IPS-15b (cell line): ENCODE measurements around the gene LAPTM5.

ENCODE experiments used
- H3K27me3 ChIP-seq: one replicate; pipeline ENCODE4 v1.6.1; 2013; ENCODE audit warnings: low read length; ENCODE audit not compliant: control insufficient read depth, insufficient read depth
- H3K36me3 ChIP-seq: one replicate; pipeline ENCODE4 v1.6.1; 2013; ENCODE audit warnings: low read length; ENCODE audit not compliant: control insufficient read depth, insufficient read depth
- H3K4me1 ChIP-seq: one replicate; pipeline ENCODE4 v1.6.1; 2013; ENCODE audit warnings: mild to moderate bottlenecking, low read length; ENCODE audit not compliant: control insufficient read depth, insufficient read depth
- H3K4me3 ChIP-seq: one replicate; pipeline ENCODE4 v1.5.1; 2013; ENCODE audit warnings: low read depth, low read length
- H3K9ac ChIP-seq: one replicate; pipeline ENCODE4 v1.6.1; 2013; ENCODE audit warnings: low read depth, mild to moderate bottlenecking, low read length
- H3K9me3 ChIP-seq: one replicate; pipeline ENCODE4 v1.6.1; 2013; ENCODE audit warnings: mild to moderate bottlenecking, low read length; ENCODE audit not compliant: control insufficient read depth, insufficient read depth

The LAPTM5 gene

DNA sequence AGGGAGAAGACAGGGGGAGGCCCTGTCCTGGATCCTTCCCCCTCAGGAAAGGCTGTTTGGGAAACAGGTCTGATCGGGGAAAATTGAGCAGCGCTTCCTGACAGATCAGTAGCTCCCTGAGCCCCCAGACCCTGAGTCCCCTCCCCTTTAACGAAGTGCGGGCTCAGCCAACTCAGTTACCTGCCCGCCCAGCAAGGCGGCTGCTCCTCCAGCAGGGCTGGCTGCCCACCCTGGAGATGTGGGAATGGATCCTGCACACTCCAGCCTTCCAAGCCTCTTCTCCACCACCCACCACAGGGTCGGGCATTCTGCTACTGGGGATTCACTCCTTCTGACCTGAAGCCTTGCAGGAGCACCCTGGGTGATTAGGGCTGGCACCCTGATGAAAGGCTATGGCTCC, 27.6 kb upstream of the LAPTM5 start:
- Histone ChIP-seq H3K36me3 (no peaks in the 10 kb centered on the region), H3K9me3 (no peaks in the 10 kb centered on the region), H3K27me3 (peaks cover 6% of the 10 kb centered on the region), H3K4me3 (no peak overlapping the region), H3K9ac (no peak overlapping the region), H3K4me1 (peaks cover 4% of the 10 kb centered on the region)

GRCh38 chr1:30783256-30783915, 25.8 kb upstream of the LAPTM5 start:
- Histone ChIP-seq H3K36me3 (no peaks in the 10 kb centered on the region), H3K4me1 (peaks cover 4% of the 10 kb centered on the region), H3K9me3 (no peaks in the 10 kb centered on the region), H3K27me3 (peaks cover 7% of the 10 kb centered on the region), H3K4me3 (no peak overlapping the region), H3K9ac (no peak overlapping the region)

DNA sequence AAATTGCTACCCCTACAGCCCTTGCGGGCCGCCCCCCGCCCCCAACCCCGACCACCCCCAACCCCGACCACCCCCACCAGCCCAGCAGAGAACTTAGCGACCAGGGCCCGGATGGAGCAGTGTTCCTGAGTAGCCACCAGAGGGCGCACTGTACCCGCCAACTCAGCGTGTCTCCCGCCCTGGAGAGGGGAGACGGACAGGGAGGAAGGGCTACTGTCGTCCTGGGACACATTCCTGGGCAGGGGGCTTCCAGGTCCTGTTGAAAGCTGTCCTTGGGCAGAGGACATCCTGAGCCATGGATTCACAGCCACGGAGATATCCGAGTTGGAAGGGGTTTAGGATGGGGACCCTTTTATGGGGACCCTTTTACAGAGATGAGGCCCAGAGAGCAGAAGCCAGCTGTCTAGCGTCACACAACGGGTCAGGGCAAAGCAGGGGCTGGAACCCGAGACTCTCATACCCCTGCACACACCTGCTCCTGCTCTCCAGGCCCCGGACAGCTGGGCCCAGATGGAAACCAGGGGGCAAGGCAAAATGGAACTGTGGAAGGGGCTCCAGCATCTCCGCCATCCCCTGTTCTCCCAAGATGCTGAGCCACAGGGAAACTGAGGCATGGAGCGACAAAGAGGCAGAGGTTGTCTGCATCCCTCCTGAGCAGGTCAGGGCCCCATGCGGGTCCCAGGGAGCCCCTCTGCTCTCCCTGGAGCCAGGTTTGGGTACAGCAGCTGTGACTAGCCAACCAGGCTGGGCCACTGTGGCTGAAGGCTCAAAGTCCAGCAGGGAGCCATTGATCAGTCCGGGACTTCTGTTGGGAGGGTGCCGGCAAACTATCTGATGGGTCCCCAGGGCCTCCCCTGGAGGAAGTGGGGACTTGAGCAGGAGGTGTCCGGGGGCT, 25.0 kb upstream of the LAPTM5 start:
- peak overlapping the region; percentile 19 for H3K4me3 ChIP-seq
- H3K9ac ChIP-seq: no peak overlapping the region

DNA sequence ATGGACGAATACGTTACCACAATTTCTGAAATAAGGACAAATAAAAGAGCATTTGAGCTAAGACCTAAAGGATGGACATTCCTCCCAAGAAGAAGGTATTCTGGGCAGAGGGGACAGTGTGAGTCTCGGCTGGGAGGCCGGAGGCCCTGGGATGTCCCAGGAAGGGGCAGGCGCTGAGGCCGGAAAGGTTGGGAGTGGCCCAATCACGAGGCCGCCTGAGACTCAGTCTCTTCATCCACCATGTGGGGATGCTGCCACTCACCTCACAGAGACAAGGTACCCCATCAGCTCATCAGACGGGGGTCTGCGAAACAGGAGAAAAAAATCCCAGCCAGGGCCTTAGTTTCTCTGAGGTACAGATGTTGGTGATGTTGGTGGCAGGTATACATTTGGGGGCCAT, 24.3 kb upstream of the LAPTM5 start:
- H3K4me3 ChIP-seq: no peak overlapping the region
- no peaks in the 10 kb centered on the region for H3K9me3 ChIP-seq
- peaks cover 4% of the 10 kb centered on the region for H3K4me1 ChIP-seq
- H3K36me3 ChIP-seq: no peaks in the 10 kb centered on the region
- H3K9ac ChIP-seq: no peak overlapping the region
- peaks cover 7% of the 10 kb centered on the region for H3K27me3 ChIP-seq

More for the DNA sequence above, 25.0 kb upstream of the LAPTM5 start:
- H3K27me3 ChIP-seq: peaks cover 7% of the 10 kb centered on the region
- no peaks in the 10 kb centered on the region for H3K9me3 ChIP-seq
- H3K36me3 ChIP-seq: no peaks in the 10 kb centered on the region
- H3K4me1 ChIP-seq: peaks cover 4% of the 10 kb centered on the region

DNA sequence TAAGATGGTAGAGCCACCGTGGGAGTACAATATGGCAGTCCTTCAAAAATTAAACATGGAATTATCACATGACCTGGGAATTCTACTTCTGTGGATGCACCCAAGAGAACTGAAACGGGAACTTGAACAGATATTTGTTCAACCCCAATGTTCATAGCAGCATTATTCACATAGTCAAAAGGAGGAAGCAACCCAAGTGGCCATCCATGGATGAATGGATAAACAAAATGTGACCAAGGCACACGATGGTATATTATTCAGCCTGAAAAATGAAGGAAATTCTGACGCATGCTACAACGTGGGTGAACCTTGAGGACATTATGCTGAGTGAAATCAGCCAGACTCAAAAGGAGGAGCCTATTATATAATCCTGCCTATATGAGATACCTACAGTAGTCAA, 22.8 kb upstream of the LAPTM5 start:
- no peaks in the 10 kb centered on the region for H3K36me3 ChIP-seq
- peaks cover 7% of the 10 kb centered on the region for H3K27me3 ChIP-seq
- no peaks in the 10 kb centered on the region for H3K9me3 ChIP-seq
- H3K4me3 ChIP-seq: no peak overlapping the region
- H3K4me1 ChIP-seq: peaks cover 4% of the 10 kb centered on the region
- H3K9ac ChIP-seq: no peak overlapping the region

GRCh38 chr1:30779294-30780071, 21.9 kb upstream of the LAPTM5 start:
- peaks cover 4% of the 10 kb centered on the region for H3K4me1 ChIP-seq
- no peaks in the 10 kb centered on the region for H3K36me3 ChIP-seq
- no peak overlapping the region for H3K9ac ChIP-seq
- H3K9me3 ChIP-seq: no peaks in the 10 kb centered on the region
- H3K27me3 ChIP-seq: peaks cover 7% of the 10 kb centered on the region
- no peak overlapping the region for H3K4me3 ChIP-seq

- Histone ChIP-seq H3K9me3 (no peaks in the 10 kb centered on the region), H3K9ac (no peak overlapping the region), H3K4me1 (peaks cover 4% of the 10 kb centered on the region), H3K36me3 (no peaks in the 10 kb centered on the region), H3K4me3 (no peak overlapping the region), H3K27me3 (peaks cover 7% of the 10 kb centered on the region)
Measured at GRCh38 chr1:30778979-30779293, 21.4 kb upstream of the LAPTM5 start.

DNA sequence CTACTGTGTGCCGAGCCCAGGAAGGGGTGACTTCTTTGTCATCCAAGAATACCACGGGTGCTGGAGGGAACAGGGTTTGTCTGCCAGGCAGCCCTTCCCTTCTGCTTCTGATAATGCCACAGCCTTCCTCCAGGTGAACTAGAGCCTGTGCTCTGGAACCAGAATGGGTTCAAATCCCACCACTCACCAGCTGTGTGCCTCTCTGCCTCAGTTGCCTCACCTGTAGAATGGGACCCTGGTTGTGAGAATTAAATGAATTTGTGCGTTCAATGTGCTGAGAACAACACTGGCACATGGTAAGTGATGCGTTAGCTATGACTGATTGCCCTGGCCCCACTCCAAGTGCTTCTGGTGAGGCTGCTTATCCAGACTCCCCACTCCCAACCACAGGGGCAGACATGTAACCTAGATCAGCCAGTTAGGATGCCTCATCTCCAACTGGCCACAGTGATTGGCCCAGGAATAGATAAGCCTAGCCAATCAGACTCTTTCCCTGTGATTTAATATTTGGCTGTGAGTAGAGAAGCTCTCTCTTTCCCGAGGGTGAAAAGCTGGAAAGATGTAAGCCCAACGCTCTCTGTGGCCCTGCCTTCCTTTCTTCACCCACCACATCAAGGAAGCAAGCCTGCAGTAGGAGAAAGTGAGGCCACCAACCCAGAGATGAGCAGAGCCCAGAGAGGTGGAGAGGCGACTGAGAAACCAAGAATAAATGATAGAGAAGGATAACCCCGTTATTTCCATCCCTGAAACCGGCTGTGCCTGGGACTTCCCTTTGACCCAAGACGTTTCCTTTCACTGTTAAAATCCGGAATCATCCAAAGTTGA, 20.8 kb upstream of the LAPTM5 start:
- no peak overlapping the region for H3K4me3 ChIP-seq
- H3K27me3 ChIP-seq: peaks cover 7% of the 10 kb centered on the region
- no peaks in the 10 kb centered on the region for H3K36me3 ChIP-seq
- H3K9ac ChIP-seq: no peak overlapping the region
- H3K9me3 ChIP-seq: no peaks in the 10 kb centered on the region
- peaks cover 4% of the 10 kb centered on the region for H3K4me1 ChIP-seq

GRCh38 chr1:30777904-30778153, 20.3 kb upstream of the LAPTM5 start:
- H3K4me3 ChIP-seq: no peak overlapping the region
- no peak overlapping the region for H3K9ac ChIP-seq
- peaks cover 4% of the 10 kb centered on the region for H3K4me1 ChIP-seq

GRCh38 chr1:30777060-30777903, 19.7 kb upstream of the LAPTM5 start:
- Histone ChIP-seq H3K9me3 (no peaks in the 10 kb centered on the region), H3K4me1 (no peaks in the 10 kb centered on the region), H3K36me3 (no peaks in the 10 kb centered on the region), H3K27me3 (peaks cover 7% of the 10 kb centered on the region), H3K4me3 (no peak overlapping the region), H3K9ac (no peak overlapping the region)

More at GRCh38 chr1:30777904-30778153, 20.3 kb upstream of the LAPTM5 start:
- Histone ChIP-seq H3K36me3 (no peaks in the 10 kb centered on the region), H3K9me3 (no peaks in the 10 kb centered on the region), H3K27me3 (peaks cover 7% of the 10 kb centered on the region)
